Neural cell (in vitro differentiated cells): Measurements from ENCODE around the gene FNDC10.

Experiments used
- CTCF ChIP-seq: fragments of 450-650 bp; IDR thresholded peaks from 2 replicates; pipeline ENCODE4 v1.5.1; 2014; ENCODE audit warnings: antibody characterized with exemption, mild to moderate bottlenecking, moderate library complexity; ENCODE audit not compliant: poor library complexity, severe bottlenecking
- EP300 ChIP-seq: fragments of 450-650 bp; conservative IDR thresholded peaks from 2 replicates; pipeline ENCODE4 v1.6.1; 2014; ENCODE audit warnings: antibody characterized with exemption, mild to moderate bottlenecking, moderate library complexity; ENCODE audit not compliant: poor library complexity, severe bottlenecking
- EZH2 ChIP-seq: fragments of 200-600, 300-800 bp; shearing (Covaris generic), sonication (generic); IDR thresholded peaks from 2 replicates; pipeline ENCODE4 v1.6.1; 2014; ENCODE audit warnings: antibody characterized with exemption, low read length, borderline replicate concordance, mild to moderate bottlenecking; ENCODE audit not compliant: insufficient read depth, poor library complexity, severe bottlenecking
- MXI1 ChIP-seq: fragments of 450-650 bp; conservative IDR thresholded peaks from 2 replicates; pipeline ENCODE4 v1.6.1; 2014; ENCODE audit warnings: antibody characterized with exemption, mild to moderate bottlenecking; ENCODE audit not compliant: poor library complexity, severe bottlenecking
- POLR2AphosphoS5 ChIP-seq: IDR thresholded peaks from 2 replicates; pipeline ENCODE4 v1.6.1; 2012
- RAD21 ChIP-seq: fragments of 450-650 bp; conservative IDR thresholded peaks from 2 replicates; pipeline ENCODE4 v1.6.1; 2014; ENCODE audit warnings: antibody characterized with exemption, mild to moderate bottlenecking, moderate library complexity
- SMC3 ChIP-seq: fragments of 450-650 bp; conservative IDR thresholded peaks from 2 replicates; pipeline ENCODE4 v1.6.1; 2014; ENCODE audit warnings: antibody characterized with exemption, mild to moderate bottlenecking, moderate library complexity; ENCODE audit not compliant: poor library complexity
- TAF1 ChIP-seq: IDR thresholded peaks from 2 replicates; pipeline ENCODE4 v1.6.1; 2012; ENCODE audit warnings: low read depth

DNA sequence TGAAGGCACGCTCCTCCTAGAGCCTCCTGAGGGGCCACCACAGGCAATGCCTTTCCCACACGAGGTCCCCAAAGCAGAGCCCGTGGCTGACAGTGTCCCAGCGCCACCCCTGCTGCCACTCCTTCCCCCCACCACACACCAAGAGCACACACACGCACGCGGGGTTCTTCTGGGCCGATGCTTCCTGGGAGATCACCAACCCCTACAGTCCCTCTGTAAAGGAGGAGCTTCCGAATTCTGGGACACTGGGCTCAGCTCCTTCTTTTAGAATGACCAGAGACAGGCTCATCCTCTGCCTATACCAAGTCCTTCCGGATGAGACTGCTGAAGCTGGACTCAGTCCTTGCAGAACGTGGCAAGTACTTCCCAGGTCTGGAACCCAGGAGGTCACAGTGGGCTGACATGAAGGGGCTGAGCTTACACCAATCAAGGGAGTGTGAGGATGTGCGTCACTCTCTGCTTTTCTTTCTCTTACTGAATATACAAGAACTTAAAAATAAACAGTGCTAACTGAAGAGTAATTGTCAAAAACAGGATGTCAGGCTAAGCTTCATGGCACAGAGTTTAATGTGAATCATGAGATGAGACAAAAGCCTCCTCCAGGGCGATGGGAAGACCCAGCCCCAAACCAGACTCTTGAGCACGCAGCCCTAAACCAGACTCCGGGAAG is 38.0 kb downstream of the FNDC10 start:
- no peak for TF ChIP-seq SMC3
- TF ChIP-seq CTCF: no peak
- no peak for TF ChIP-seq EZH2
- no peak for TF ChIP-seq MXI1
- TF ChIP-seq POLR2AphosphoS5: no peak
- no peak for TF ChIP-seq EP300
- no peak for TF ChIP-seq RAD21
- TF ChIP-seq TAF1: no peak
